HG03025 (cell line): ENCODE data around the gene INTS1.

Source experiments
- ATAC-seq: cut with Tn5 transposase; IDR thresholded peaks from one replicate; pipeline ENCODE4 v1.9.1; 2021; ENCODE audit warnings: mild to moderate bottlenecking, moderate library complexity; ENCODE audit not compliant: unreplicated experiment, low FRiP score

Gene INTS1

GRCh38 chr7:1421020-1421790 lies 83.0 kb downstream of the INTS1 start:
- ATAC-seq: no peak
